Measurements from ENCODE around the gene DPPA3.
A peak's percentile ranks its signal among the peaks of the same experiment; 100 is the strongest.

Gene DPPA3

DNA sequence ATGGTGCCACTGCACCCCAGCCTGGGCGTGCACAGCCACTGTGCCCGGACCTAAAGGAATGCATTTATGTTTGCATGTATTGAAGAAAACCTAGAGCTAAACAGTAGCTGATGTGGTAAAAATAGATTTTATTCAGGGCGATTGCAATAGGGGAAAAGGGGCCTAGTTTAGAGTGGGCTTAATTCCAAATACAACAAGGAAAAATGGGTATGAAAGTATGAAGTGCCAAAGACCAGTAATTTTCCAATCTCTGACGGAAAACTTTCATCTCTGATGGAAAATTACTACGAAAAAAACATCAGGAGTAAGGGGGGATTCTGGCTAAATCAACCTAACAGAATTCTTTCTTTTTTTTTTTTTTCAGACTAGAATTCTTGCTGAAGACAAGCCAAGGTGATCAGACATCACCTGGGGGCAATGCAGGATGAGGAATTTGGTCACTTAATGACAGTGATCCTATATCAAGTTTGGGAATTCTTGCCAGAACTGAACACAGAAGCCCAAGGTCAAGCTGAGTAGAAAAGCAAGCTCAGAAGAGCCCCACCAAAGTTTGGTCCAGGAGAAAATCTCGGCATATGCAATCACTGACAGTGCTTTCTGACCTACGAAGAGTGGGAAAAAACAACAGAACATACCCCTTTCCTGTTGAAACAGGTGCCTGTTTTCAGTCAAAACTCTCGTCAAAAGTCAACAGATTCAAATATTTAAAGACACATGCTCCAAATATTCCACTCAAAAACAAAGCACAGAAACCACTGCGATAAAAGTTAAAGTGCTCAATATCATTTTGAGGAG is 31.8 kb upstream of the DPPA3 start:
- Histone ChIP-seq H2BK5ac (ENCODE audit: low read length) (no peak overlapping the region), H2AK5ac (ENCODE audit: low read depth, low read length) (no peak overlapping the region), H2AFZ (ENCODE audit: low read length) (no peak overlapping the region), H3K4me1 (ENCODE audit: control insufficient read depth in 2 of 2, insufficient read depth in 1 of 2, low read depth in 1 of 2, low read length in 2 of 2) (no peaks in the 10 kb centered on the region), H3K36me3 (replicated peaks in 1 of 2; ENCODE audit: control insufficient read depth in 2 of 2, insufficient read depth in 2 of 2, low read length in 2 of 2) (no peaks in the 10 kb centered on the region), H3K27me3 (ENCODE audit: control insufficient read depth in 3 of 3, insufficient read depth in 3 of 3, low read depth in 1 of 3, low read length in 3 of 3) (no peaks in the 10 kb centered on the region), H3K14ac (ENCODE audit: low read length) (no peak overlapping the region), H4K8ac (ENCODE audit: low read depth, low read length) (no peak overlapping the region), H3K9me3 (replicated peaks in 1 of 2; ENCODE audit: control insufficient read depth in 2 of 2, insufficient read depth in 1 of 2, low read depth in 1 of 2, low read length in 2 of 2) (no peaks in the 10 kb centered on the region), H4K91ac (ENCODE audit: low read depth, low read length, poor library complexity) (no peak overlapping the region), H3K9ac (ENCODE audit: low read depth, low read length, poor library complexity) (peak overlapping the region; percentile 0), H2BK15ac (ENCODE audit: low read length) (no peak overlapping the region), H3K4me2 (ENCODE audit: insufficient read depth, low read length, poor library complexity, severe bottlenecking) (no peak overlapping the region), H3K23ac (ENCODE audit: low read depth, low read length, poor library complexity) (no peak overlapping the region), H3K4ac (ENCODE audit: low read length) (no peak overlapping the region), H3K79me1 (ENCODE audit: low read depth, low read length) (no peaks in the 10 kb centered on the region), H3K4me3 (ENCODE audit: low read length in 2 of 2) (no peak overlapping the region), H3K27ac (replicated peaks; ENCODE audit: low read length) (no peak overlapping the region), H3K18ac (ENCODE audit: low read length) (no peak overlapping the region), H2BK120ac (ENCODE audit: low read depth, low read length) (no peak overlapping the region), H2BK12ac (ENCODE audit: low read length) (no peak overlapping the region)
- no peak for DNase-seq (ENCODE audit: low spot score)
- WGBS, 2 donors (ENCODE audit: extremely low coverage in 2 of 2, insufficient read length in 2 of 2, insufficient replicate concordance in 1 of 2), result no CpG with 5 or more reads among the region's 9 CpGs

- no peak overlapping the region for H3K4me3 ChIP-seq (ENCODE audit: low read length in 2 of 2)
- H3K4me1 ChIP-seq (ENCODE audit: control insufficient read depth in 2 of 2, insufficient read depth in 1 of 2, low read depth in 1 of 2, low read length in 2 of 2), result no peaks in the 10 kb centered on the region
- no peaks in the 10 kb centered on the region for H3K27me3 ChIP-seq (ENCODE audit: control insufficient read depth in 3 of 3, insufficient read depth in 3 of 3, low read depth in 1 of 3, low read length in 3 of 3)
- no peak overlapping the region for H2BK5ac ChIP-seq (ENCODE audit: low read length)
- no peak overlapping the region for H2BK15ac ChIP-seq (ENCODE audit: low read length)
- H3K27ac ChIP-seq (replicated peaks; ENCODE audit: low read length), result no peak overlapping the region
- no peak overlapping the region for H2AK5ac ChIP-seq (ENCODE audit: low read depth, low read length)
- no peak overlapping the region for H3K4ac ChIP-seq (ENCODE audit: low read length)
- no peak overlapping the region for H3K14ac ChIP-seq (ENCODE audit: low read length)
- H4K8ac ChIP-seq (ENCODE audit: low read depth, low read length), result no peak overlapping the region
- H3K9ac ChIP-seq (ENCODE audit: low read depth, low read length, poor library complexity), result no peak overlapping the region
- H3K36me3 ChIP-seq (replicated peaks in 1 of 2; ENCODE audit: control insufficient read depth in 2 of 2, insufficient read depth in 2 of 2, low read length in 2 of 2), result no peaks in the 10 kb centered on the region
- no peak overlapping the region for H3K18ac ChIP-seq (ENCODE audit: low read length)
- no peak overlapping the region for H2BK120ac ChIP-seq (ENCODE audit: low read depth, low read length)
- H3K23ac ChIP-seq (ENCODE audit: low read depth, low read length, poor library complexity), result no peak overlapping the region
- H3K9me3 ChIP-seq (replicated peaks in 1 of 2; ENCODE audit: control insufficient read depth in 2 of 2, insufficient read depth in 1 of 2, low read depth in 1 of 2, low read length in 2 of 2), result peaks cover 0 to 2% of the 10 kb centered on the region in 2 donors
- no peak for DNase-seq (ENCODE audit: low spot score)
- no peak overlapping the region for H2AFZ ChIP-seq (ENCODE audit: low read length)
- no peak overlapping the region for H4K91ac ChIP-seq (ENCODE audit: low read depth, low read length, poor library complexity)
- H3K4me2 ChIP-seq (ENCODE audit: insufficient read depth, low read length, poor library complexity, severe bottlenecking), result no peak overlapping the region
- WGBS, 2 donors (ENCODE audit: extremely low coverage in 2 of 2, insufficient read length in 2 of 2, insufficient replicate concordance in 1 of 2), result no CpG with 5 or more reads among the region's 2 CpGs
- H2BK12ac ChIP-seq (ENCODE audit: low read length), result no peak overlapping the region
- H3K79me1 ChIP-seq (ENCODE audit: low read depth, low read length), result no peaks in the 10 kb centered on the region
Observed at GRCh38 chr12:7681535-7681934, 29.7 kb upstream of the DPPA3 start.

DNA sequence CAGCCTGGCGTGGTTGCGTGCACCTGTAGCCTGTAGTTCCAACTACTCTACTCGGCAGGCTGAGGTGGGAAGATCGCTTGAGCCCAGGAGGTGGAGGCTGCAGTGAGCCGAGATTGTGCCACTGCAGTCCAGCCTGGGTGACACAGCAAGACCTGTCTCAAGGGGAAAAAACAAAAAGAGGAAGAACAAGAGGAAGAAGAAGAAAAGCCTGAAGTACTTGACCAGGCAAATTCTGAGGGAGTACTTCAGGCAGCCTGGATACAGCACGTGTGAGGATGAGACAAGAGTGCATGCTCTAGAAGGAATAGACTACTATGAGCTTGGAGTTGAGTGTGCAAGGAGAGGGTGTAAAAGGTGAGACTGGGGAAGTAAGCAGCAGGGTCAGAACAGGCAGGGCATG is 17.4 kb upstream of the DPPA3 start:
- no peak for DNase-seq (ENCODE audit: low spot score)

DNA sequence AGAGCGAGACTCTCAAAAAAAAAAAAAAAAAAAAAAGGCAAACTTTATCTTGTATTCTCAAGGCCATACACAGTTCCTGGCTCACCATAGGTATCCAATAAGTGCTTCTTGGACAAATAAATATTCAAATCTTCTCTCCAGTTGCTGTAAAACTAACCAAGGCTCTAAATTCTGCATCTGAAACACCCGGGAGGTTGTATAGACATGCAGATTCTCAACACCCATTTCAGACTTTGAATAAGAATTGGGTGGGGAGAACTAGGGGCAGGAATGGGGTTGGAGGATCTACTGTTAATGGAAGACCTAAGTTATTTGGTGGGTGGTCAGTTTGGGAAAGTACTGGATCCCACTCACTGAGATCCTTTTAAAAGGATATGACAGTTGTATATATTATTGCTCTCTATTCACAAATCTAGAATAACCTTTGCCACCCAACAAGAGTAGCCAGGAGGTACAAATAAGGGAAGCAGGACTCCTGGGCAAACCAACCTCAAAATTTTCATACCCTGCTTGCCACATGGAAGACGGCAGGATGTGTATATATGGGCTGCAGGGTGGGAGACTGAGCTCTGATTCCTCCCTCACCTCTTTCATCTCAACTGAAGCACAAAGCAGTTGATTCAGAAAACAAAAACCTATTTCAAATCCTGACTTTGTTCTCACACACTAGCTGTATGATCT is 16.5 kb upstream of the DPPA3 start:
- no peak overlapping the region for H3K4me2 ChIP-seq (ENCODE audit: insufficient read depth, low read length, poor library complexity, severe bottlenecking)
- no peak overlapping the region for H3K18ac ChIP-seq (ENCODE audit: low read length)
- H2AFZ ChIP-seq (ENCODE audit: low read length), result no peak overlapping the region
- no peak overlapping the region for H3K4me3 ChIP-seq (ENCODE audit: low read length in 2 of 2)
- no peak overlapping the region for H4K8ac ChIP-seq (ENCODE audit: low read depth, low read length)
- H3K23ac ChIP-seq (ENCODE audit: low read depth, low read length, poor library complexity), result no peak overlapping the region
- H3K4ac ChIP-seq (ENCODE audit: low read length), result no peak overlapping the region
- no peaks in the 10 kb centered on the region for H3K9me3 ChIP-seq (replicated peaks in 1 of 2; ENCODE audit: control insufficient read depth in 2 of 2, insufficient read depth in 1 of 2, low read depth in 1 of 2, low read length in 2 of 2)
- H3K4me1 ChIP-seq (ENCODE audit: control insufficient read depth in 2 of 2, insufficient read depth in 1 of 2, low read depth in 1 of 2, low read length in 2 of 2), result no peaks in the 10 kb centered on the region
- no peaks in the 10 kb centered on the region for H3K36me3 ChIP-seq (replicated peaks in 1 of 2; ENCODE audit: control insufficient read depth in 2 of 2, insufficient read depth in 2 of 2, low read length in 2 of 2)
- no peak for DNase-seq (ENCODE audit: low spot score)
- no peak overlapping the region for H2BK5ac ChIP-seq (ENCODE audit: low read length)
- no peak overlapping the region for H3K9ac ChIP-seq (ENCODE audit: low read depth, low read length, poor library complexity)
- H4K91ac ChIP-seq (ENCODE audit: low read depth, low read length, poor library complexity), result no peak overlapping the region
- no peak overlapping the region for H3K14ac ChIP-seq (ENCODE audit: low read length)
- no peak overlapping the region for H2AK5ac ChIP-seq (ENCODE audit: low read depth, low read length)
- WGBS, 2 donors (ENCODE audit: extremely low coverage in 2 of 2, insufficient read length in 2 of 2, insufficient replicate concordance in 1 of 2), result no CpG with 5 or more reads among the region's 3 CpGs
- no peak overlapping the region for H3K27ac ChIP-seq (replicated peaks; ENCODE audit: low read length)
- no peak overlapping the region for H2BK15ac ChIP-seq (ENCODE audit: low read length)
- no peak overlapping the region for H2BK12ac ChIP-seq (ENCODE audit: low read length)
- no peaks in the 10 kb centered on the region for H3K27me3 ChIP-seq (ENCODE audit: control insufficient read depth in 3 of 3, insufficient read depth in 3 of 3, low read depth in 1 of 3, low read length in 3 of 3)
- no peak overlapping the region for H2BK120ac ChIP-seq (ENCODE audit: low read depth, low read length)
- H3K79me1 ChIP-seq (ENCODE audit: low read depth, low read length), result no peaks in the 10 kb centered on the region

More for the DNA sequence above, 17.4 kb upstream of the DPPA3 start:
- Histone ChIP-seq H3K18ac (ENCODE audit: low read length) (no peak overlapping the region), H3K4me2 (ENCODE audit: insufficient read depth, low read length, poor library complexity, severe bottlenecking) (no peak overlapping the region), H3K9ac (ENCODE audit: low read depth, low read length, poor library complexity) (no peak overlapping the region), H3K9me3 (replicated peaks in 1 of 2; ENCODE audit: control insufficient read depth in 2 of 2, insufficient read depth in 1 of 2, low read depth in 1 of 2, low read length in 2 of 2) (no peaks in the 10 kb centered on the region), H3K4ac (ENCODE audit: low read length) (no peak overlapping the region), H2BK120ac (ENCODE audit: low read depth, low read length) (no peak overlapping the region), H4K91ac (ENCODE audit: low read depth, low read length, poor library complexity) (no peak overlapping the region), H3K27ac (replicated peaks; ENCODE audit: low read length) (no peak overlapping the region), H4K8ac (ENCODE audit: low read depth, low read length) (no peak overlapping the region), H3K14ac (ENCODE audit: low read length) (no peak overlapping the region), H3K79me1 (ENCODE audit: low read depth, low read length) (no peaks in the 10 kb centered on the region), H3K36me3 (replicated peaks in 1 of 2; ENCODE audit: control insufficient read depth in 2 of 2, insufficient read depth in 2 of 2, low read length in 2 of 2) (no peaks in the 10 kb centered on the region), H2BK12ac (ENCODE audit: low read length) (no peak overlapping the region), H2BK15ac (ENCODE audit: low read length) (no peak overlapping the region), H2AFZ (ENCODE audit: low read length) (no peak overlapping the region), H3K4me1 (ENCODE audit: control insufficient read depth in 2 of 2, insufficient read depth in 1 of 2, low read depth in 1 of 2, low read length in 2 of 2) (no peaks in the 10 kb centered on the region), H2BK5ac (ENCODE audit: low read length) (no peak overlapping the region), H3K27me3 (ENCODE audit: control insufficient read depth in 3 of 3, insufficient read depth in 3 of 3, low read depth in 1 of 3, low read length in 3 of 3) (no peaks in the 10 kb centered on the region), H3K23ac (ENCODE audit: low read depth, low read length, poor library complexity) (no peak overlapping the region), H3K4me3 (ENCODE audit: low read length in 2 of 2) (no peak overlapping the region), H2AK5ac (ENCODE audit: low read depth, low read length) (no peak overlapping the region)
- no CpG with 5 or more reads among the region's 6 CpGs for WGBS, 2 donors (ENCODE audit: extremely low coverage in 2 of 2, insufficient read length in 2 of 2, insufficient replicate concordance in 1 of 2)
